HG03060 (cell line): ENCODE data around the gene C1orf115.
"Not testable (repeated sequence)": the region's sequence is repeated elsewhere in the genome, so short reads cannot be mapped to it uniquely, and the experiment has no call there.

Experiments
- ATAC-seq: cut with Tn5 transposase; IDR thresholded peaks from one replicate; pipeline ENCODE4 v1.9.1; 2021; ENCODE audit warnings: low read depth, moderate number of reproducible peaks; ENCODE audit not compliant: unreplicated experiment

The C1orf115 gene

DNA sequence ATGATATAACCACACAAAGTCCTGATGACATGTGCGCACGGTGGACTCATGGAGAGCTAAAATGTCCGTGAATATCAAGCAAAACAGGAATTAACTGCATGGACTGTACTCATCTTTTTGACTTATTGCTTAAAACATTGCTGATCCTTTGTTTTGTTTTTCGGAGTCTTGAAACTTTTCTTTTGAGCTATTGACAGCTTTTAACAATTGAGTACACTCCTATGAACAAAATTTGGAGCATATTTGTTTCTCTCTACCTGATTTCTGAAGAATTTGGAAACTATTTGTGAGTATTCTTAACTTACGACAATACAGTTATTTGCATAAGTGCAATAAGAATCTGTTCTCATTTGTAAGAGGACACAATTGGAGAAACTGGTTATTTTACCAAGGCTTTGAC is 25.8 kb downstream of the C1orf115 start:
- ATAC-seq, result not testable (repeated sequence)

DNA sequence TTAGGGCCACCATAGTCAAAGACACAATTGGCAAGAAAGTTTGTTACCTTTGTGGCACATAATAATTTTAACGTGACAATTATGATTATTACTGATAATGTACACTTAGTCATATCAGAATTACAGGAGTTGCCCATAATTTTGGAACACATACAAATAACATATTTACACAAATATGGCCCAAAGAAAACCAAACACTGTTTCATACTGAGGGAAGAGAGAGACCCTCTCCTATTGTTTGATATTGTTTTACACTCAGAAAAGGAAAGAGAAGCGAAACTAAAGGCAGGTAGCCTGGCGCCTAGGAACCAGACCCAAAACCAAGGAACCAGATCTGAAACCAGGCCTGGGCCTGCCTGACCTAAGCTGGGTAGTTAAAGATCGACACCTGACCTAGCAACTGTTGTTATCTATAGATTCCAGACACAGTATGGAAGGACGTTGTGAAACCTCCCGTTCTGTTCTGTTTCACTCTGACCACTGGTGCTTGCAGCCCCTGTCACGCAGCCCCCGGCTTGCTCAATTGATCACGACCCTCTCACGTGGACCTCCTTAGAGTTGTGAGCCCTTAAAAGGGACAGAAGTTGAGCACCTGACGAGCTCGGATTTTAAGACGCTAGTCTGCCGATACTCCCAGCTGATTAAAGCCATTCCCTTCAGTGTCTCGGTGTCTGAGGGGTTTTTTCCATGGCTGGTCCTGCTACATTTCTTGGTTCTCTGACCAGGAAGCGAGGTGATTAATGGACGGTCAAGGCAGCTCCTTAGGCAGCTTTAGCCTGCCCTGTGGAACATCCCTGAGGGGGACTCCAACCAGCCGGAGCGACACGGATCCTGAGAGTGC is 27.9 kb downstream of the C1orf115 start:
- ATAC-seq, result no peak

DNA sequence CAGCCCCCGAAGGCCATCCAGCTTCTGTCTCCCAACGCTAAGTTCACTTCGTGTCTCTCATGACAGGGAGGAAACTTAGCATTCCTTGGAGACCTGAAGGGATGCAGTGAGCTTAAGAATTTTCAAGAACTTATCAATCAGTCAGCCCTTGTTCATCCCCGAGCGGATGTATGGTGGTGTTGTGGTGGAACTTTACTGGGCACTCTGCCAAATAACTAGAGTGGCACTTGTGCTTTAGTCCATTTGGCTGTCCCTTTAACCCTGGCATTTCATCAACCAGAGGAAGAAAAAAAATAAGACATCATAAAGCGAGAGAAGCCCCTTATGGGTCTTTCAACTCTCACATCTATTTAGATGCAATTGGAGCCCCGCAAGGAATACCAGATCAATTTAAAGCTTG is 31.1 kb downstream of the C1orf115 start:
- not testable (repeated sequence) for ATAC-seq

DNA sequence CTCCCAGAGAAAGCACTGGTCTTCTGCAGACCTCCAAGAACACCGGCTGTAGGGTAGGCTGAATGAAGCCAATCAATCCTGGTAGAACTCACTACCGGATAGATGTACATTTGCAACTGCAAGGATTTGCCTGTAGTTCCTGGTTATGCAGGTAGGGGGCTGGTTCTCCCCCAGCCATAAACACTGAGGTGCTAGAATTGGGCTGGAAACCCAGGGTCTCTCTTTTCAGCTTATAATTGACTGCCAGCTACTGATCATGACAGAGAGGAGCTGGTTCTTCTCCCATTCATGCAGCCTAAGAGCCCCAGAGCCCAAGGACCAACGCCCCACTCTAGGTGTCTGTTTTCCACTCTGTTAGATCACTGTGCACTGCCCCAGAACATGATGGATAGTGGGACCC is 36.5 kb downstream of the C1orf115 start:
- no peak for ATAC-seq

DNA sequence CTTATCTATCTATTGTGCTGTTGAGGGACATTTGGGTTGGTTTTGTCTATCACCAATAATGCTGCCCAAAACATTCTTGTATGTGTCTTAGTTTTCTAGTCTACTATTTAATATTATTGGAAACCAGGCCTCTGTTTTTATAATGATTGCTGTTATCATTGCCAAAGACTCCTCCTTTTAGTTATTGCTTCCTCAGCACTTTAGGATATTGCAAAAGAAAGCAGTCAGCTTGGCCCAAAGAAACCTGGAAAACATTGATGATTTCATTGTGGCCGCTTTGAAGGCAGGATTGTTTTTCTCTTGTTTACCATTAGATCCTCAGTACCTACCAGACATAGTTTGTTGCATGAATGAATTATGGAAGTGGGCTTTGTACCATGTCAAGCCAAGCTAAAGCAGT is 37.4 kb downstream of the C1orf115 start:
- ATAC-seq, result no peak

DNA sequence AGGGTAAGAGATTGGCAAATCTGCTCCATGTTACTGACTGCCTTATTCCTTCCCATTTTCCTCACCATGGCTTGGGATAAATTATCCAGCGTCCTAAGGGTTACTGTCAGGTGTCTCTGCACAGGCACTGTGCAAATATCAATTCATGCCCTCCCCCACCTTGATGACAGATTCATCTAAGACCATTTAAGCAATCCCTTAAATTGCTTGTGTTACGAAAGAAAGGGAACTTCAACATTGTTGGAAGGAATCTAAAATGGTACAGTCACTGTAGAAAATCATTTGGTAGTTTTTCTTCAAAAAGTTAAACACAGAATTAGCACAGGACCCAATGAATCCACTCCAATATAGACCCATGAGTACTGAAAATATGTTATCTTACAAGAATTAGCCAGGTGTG is 40.3 kb downstream of the C1orf115 start:
- ATAC-seq, result no peak

DNA sequence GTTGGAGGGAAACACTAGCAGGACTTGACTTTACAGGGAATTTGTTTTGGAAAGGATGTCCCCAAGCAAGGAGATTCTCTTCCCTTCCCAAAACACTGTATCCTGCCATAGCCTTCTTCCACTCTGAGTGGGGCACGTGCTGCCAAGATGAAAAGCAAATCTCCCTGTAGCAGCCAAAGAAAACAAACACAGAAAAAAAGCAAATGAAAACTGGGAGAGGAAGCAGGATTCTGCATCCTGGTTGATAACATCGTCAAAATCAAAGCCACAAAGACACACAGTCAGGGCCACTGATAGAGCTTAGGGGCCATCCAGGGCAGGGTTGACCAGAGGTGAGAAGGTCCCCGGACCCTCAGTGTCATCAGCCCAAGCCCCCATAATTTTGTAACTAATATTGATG is 42.0 kb downstream of the C1orf115 start:
- ATAC-seq, result no peak

DNA sequence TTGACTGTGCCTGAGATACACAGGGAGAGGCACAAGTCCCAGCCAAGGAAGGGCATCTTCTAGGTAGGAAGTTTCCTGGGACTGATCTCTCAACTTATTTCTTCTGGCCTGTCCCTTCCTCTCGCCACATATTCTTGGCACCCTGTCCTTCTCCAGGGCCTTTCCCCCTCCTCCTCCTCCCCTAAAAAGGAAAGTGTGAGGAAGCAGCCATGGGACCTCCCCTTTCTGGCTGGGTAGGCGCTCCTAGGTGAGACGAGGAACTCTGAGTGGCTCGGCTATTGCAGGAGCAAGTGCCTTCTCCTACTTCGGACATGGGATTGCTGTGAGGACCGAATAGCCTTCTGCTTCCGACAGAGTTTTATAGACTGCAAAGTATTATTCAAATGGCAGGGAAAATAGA is 42.5 kb downstream of the C1orf115 start:
- peak; percentile 14 for ATAC-seq

DNA sequence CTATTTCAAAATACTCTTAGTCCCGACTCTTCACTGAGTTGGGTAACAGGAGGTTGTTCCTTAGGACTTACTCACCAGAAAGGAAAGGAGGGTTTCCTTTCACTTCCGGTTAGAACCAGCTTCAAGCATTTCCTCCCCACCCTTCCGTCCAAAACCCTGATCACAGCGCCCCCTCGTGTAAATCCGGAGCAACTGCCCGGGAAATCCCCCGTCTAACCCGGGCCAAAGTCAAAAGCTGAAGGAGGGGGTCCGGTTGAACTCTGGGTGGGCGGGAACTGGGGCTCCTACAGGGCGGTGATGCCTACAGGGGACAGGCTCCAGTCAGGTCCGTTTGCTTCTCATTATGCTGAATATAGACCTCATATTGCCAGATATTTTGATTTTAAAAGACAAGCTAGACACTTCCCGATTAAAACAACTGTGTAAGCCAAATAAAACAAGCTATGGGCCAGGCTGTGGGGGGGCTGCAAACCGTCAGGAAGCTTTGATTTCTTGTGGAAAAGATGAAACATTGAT is 43.0 kb downstream of the C1orf115 start:
- peak; percentile 65 for ATAC-seq

DNA sequence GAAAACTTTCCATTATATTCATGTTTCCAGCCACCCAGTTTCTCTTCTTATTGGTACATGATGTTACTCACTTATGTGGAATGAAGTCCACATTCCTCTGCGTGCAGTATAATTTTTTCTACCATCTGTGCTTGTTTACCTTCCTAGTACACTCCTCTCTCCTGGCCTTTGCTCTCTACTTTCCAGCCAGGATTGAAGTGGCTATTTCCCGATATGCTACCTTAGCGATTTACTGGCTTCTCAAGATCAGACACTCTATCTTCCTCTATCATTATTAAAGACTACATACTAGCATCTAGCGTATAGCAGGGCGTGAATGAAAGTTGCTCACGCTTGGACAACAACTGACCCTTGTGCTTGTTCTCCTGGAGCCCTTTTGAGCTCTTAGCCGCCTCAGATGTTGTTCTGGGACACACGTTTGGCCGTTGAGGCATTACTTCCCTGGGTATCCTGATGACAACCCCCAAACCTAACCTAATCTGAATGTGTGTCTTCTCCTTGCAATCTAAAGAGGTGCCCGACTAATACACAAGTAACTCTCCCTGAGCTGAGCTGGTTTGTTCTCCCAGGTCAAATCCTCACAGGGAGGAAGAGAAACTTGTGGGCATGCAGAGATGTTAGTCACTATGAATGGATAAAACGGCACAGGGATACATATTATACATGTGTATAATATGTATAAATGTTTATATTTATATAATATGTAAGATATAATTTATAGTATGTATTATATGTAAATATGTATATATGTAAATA is 44.6 kb downstream of the C1orf115 start:
- ATAC-seq, result no peak

DNA sequence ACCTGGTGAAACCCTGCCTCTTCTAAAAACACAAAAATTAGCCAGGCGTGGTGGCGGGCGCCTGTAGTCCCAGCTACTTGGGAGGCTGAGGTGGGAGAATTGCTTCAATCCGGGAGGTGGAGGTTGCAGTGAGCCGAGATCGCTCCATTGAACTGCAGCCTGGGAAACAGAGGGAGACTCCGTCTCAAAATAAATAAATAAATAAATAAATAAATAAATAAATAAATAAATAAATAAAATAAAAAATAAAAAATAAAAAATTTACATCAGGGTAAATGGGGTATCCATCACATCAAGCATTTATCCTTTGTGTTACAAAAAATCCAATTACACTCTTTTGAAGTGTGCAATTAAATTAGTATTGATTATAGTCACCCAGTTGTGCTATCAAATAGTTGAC is 46.1 kb downstream of the C1orf115 start:
- ATAC-seq, result not testable (repeated sequence)

DNA sequence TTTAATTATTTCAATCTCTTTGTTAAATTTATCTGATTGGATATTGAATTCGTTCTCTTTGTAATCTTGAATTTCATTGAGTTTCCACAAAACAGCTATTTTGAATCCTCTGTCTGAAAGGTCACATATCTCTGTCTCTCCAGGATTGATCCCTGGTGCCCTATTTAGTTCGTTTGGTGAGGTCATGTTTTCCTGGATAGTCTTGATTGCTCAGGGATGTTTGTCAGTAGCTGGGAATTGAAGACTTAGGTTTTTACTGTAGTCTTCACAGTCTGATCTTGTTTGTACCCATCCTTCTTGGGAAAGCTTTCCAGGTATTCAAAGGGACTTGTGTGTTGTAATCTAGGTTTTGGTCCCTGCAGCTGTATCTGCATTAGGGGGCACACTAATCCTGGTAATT is 51.2 kb downstream of the C1orf115 start:
- ATAC-seq, result no peak

DNA sequence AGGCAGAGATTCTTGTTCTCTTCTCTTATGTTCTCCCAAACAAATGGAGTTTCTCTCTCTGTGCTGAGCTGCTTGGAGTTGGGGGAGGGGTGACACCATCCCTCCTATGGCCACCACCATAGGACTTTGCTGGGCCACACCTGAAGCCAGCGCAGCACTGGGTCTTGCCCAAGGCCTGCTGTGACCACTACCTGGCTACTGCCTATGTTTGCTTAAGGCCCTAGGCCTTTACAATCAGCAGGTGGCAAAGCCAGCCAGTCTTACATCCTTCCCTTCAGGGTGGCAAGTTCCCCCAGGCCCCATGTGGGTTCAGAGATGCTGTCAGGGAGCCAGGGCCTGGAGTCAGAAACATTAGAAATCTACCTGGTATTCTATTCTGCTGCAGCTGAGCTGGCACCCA is 51.7 kb downstream of the C1orf115 start:
- ATAC-seq, result no peak

DNA sequence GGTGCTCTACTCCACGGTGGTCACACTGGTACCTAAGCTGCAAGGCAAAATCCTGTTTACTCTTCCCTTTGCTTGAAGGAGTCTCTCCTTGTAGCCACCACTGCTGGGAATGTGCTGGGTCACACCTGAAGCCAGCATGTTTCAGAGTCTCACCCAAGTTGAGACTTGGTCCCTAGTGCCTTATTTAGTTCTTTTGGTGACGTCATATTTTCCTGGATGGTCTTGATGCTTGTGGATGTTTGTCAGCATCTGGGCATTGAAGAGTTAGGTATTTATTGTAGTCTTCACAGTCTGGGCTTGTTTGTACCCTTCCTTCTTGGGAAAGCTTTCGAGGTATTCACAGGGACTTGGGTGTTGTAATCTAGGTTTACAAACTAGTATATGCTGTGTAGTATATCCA is 52.4 kb downstream of the C1orf115 start:
- no peak for ATAC-seq

DNA sequence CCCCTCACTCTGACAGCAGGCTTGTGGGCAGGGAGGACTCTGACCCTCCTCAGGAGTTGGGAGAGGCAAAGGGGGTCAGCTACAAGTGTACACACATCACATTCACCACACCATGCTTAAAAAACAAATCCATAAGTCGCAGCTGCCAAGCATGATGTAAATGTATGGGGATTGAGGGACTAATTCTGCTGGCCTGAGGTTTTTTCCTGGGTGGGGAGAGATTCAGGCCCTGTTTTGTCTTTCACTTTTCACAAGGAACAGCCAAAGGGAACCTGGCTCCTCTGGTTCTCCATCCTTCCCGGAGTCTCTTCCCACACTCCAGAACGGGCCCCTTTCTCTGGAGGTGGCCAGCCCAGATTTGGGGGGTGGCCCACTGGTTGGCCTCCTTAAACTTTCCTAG is 56.7 kb downstream of the C1orf115 start:
- ATAC-seq, result no peak

DNA sequence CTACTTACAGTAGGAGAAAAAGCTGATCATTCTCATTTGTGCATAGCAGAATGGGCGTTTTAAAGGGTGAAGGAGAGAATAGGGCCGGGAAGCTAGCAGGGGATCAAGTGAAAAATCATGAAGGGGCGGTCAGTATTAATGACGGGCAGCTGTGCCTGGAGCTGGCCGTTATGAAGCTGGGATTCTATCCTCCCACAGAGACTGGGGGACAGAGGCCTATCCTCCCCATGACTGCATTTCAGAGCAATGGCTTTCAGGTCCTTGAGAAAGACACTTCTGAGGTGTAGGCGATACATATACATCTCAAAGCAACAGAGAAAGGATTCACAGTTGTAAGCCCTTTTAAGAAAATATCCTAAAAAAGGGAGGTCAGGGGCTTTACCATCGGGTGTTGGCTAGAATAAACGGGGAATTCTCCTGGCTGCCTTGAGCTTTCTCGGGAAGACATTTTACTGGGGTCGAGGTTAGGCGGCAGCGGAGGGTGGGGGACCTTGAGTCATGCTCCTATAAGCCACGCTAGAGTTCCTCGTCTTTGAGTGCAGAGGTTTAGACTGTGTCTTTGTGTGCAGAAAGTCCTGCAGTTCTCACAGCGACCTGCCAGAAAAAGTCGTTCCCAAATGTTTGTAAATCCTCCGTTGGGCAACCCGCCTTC is 57.4 kb downstream of the C1orf115 start:
- no peak for ATAC-seq

DNA sequence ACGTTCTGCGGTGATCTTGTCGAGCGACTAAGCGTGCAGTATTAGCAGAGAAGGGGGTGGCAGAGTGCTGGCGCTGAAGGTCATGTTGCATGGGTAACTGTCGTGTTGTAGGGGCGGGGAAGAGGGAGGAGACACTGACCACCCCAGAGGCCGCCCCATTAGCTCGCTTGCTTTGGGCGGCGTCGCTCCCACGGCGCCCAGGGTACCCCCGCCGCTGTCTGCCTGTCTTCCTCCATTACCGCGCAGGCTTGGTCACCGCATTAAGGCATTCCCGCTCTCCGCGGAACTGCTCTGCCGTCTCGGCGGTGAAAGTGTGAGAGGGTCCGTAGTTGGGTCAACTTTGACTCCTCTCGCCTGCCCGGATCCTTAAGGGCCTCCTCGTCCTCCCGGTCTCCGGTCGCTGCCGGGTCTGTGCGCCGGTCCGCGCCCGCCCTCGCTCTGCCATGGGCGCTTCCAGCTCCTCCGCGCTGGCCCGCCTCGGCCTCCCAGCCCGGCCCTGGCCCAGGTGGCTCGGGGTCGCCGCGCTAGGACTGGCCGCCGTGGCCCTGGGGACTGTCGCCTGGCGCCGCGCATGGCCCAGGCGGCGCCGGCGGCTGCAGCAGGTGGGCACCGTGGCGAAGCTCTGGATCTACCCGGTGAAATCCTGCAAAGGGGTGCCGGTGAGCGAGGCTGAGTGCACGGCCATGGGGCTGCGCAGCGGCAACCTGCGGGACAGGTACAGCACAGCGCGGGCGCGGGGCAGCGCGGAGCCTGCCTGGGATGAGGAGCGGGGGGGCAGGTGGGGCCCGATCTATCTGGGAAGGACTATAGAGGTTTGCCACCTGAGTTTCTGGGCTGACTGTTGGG is 58.1 kb downstream of the C1orf115 start, which contains the start of gene MTARC2:
MTARC2 (plus strand) TSS at position 234 of the 846 bp plus-strand sequence; CDS start at position 444, 210 bp downstream.
- ATAC-seq, result peak; percentile 78
